Measurements from ENCODE around the gene SERPINA5. TPM values are rescaled to one million over a fixed set of nuclear protein-coding genes. Genes with fewer than 3 reads are reported as not detected.

Gene SERPINA5
- total and polyA plus RNA-seq, 2 of the 8 experiments (the other 6 are each of a cell fraction or from before 2014, with no cell fraction given), result 1.8 to 1.9 TPM

- no peak overlapping the region for H3K18ac ChIP-seq (ENCODE audit: extremely low read depth, low read length)
- ChIA-PET CTCF (ENCODE audit: partially characterized antibody) (no interaction called here), POLR2A (ENCODE audit: partially characterized antibody) (no interaction called here)
- H4K8ac ChIP-seq (ENCODE audit: extremely low read depth, insufficient read depth, low read length), result no peak overlapping the region
- H3K27ac ChIP-seq (ENCODE audit: low read depth, low read length), result no peak overlapping the region
- TF ChIP-seq CTBP2 (IDR thresholded peaks at IDR 0.05; ENCODE audit: borderline replicate concordance, insufficient read depth, insufficient read length, low read length), result no peak
- TF ChIP-seq CREB1 (IDR thresholded peaks at IDR 0.05), result no peak
- no peak for TF ChIP-seq SP1 (IDR thresholded peaks at IDR 0.05; ENCODE audit: low read depth, low read length)
- no peak for TF ChIP-seq SUZ12 (IDR thresholded peaks at IDR 0.05; ENCODE audit: low read length)
- no peak for TF ChIP-seq BACH1 (IDR thresholded peaks at IDR 0.05; ENCODE audit: low read length)
- no peaks in the 10 kb centered on the region for H3K79me2 ChIP-seq (ENCODE audit: control insufficient read depth in 1 of 2, insufficient read depth in 2 of 2, low read length in 2 of 2)
- no peak overlapping the region for H3K56ac ChIP-seq (replicated peaks; ENCODE audit: insufficient read length, low read depth, low read length)
- no peak overlapping the region for H2BK15ac ChIP-seq (ENCODE audit: low read length)
- H2BK20ac ChIP-seq (ENCODE audit: low read length), result no peak overlapping the region
- no peak overlapping the region for H4K5ac ChIP-seq (ENCODE audit: insufficient read length, low read depth, low read length)
- no peak overlapping the region for H3K4ac ChIP-seq (replicated peaks; ENCODE audit: insufficient read length, low read depth, low read length)
- no peaks in the 10 kb centered on the region; a peak in 1 of 7 replicates for H3K4me1 ChIP-seq (replicated peaks in 1 of 4; ENCODE audit: control insufficient read depth in 3 of 4, insufficient read depth in 4 of 4, low read length in 3 of 4)
- DNase-seq (ENCODE audit: low read depth in 1 of 2, low spot score in 2 of 2), result no peak
- no peak overlapping the region for H2BK12ac ChIP-seq (ENCODE audit: low read depth, low read length)
- 90% methylated on average over 5 of the region's 5 CpGs; no CpG with 5 or more reads in 1 of the 2 experiments for WGBS, 2 experiments (ENCODE audit: extremely low coverage in 1 of 2, insufficient coverage in 1 of 2, insufficient read length in 1 of 2, insufficient replicate concordance in 2 of 2, low coverage in 1 of 2, low lambda C conversion rate in 2 of 2, missing lambda C conversion rate in 1 of 2)
- no peak overlapping the region for H3K23ac ChIP-seq (ENCODE audit: insufficient read length)
- H3K79me1 ChIP-seq (ENCODE audit: low read depth, low read length), result no peaks in the 10 kb centered on the region
- H4K20me1 ChIP-seq (replicated peaks in 1 of 2; ENCODE audit: control insufficient read depth in 1 of 2, insufficient read depth in 2 of 2, low read length in 2 of 2), result no peaks in the 10 kb centered on the region
- FAIRE-seq, result no peak
- H3K14ac ChIP-seq (ENCODE audit: insufficient read length), result no peak overlapping the region
- no peak overlapping the region for H3K9ac ChIP-seq (replicated peaks in 1 of 4; ENCODE audit: extremely low read depth in 1 of 4, low read depth in 3 of 4, low read length in 3 of 4)
- no peaks in the 10 kb centered on the region for H3K23me2 ChIP-seq (ENCODE audit: low read depth, low read length)
- no peak overlapping the region for H2BK5ac ChIP-seq (ENCODE audit: low read depth, low read length)
- no peak overlapping the region for H3K4me2 ChIP-seq (ENCODE audit: insufficient read depth in 1 of 2, low read depth in 2 of 2, low read length in 2 of 2)
- no peaks in the 10 kb centered on the region for H3K36me3 ChIP-seq (ENCODE audit: control insufficient read depth in 2 of 4, insufficient read depth in 4 of 4, low read length in 3 of 4)
- H3K9me3 ChIP-seq (ENCODE audit: insufficient read depth in 2 of 2, low read depth in 1 of 2, low read length in 1 of 2), result no peaks in the 10 kb centered on the region
- no peaks in the 10 kb centered on the region for H3K27me3 ChIP-seq (replicated peaks in 1 of 4; ENCODE audit: control insufficient read depth in 3 of 4, extremely low read depth in 1 of 4, insufficient read depth in 3 of 4, low read length in 3 of 4)
- H2AK5ac ChIP-seq (ENCODE audit: low read depth, low read length), result no peak overlapping the region
- no peak overlapping the region for H3K4me3 ChIP-seq (ENCODE audit: extremely low read depth in 1 of 4, insufficient read depth in 2 of 4, low read depth in 3 of 4, low read length in 4 of 4)
- H2BK120ac ChIP-seq (replicated peaks; ENCODE audit: low read depth, low read length), result no peak overlapping the region
- H2AFZ ChIP-seq (ENCODE audit: low read length), result no peak overlapping the region
- H4K91ac ChIP-seq (replicated peaks; ENCODE audit: insufficient read length, low read length), result no peak overlapping the region
Observed at GRCh38 chr14:94611179-94611578, 30.0 kb downstream of the SERPINA5 start.

Data from H1 (cell line).